ENCODE data around the gene RHBDL1.

GRCh38 chr16:681746-682427, 6.4 kb downstream of the RHBDL1 start:
- TF ChIP-seq CTCF (IDR thresholded peaks at IDR 0.05 in 2 of 3, conservative IDR thresholded peaks at IDR 0.05 in 1 of 3; ENCODE audit: insufficient read depth in 2 of 3, low read depth in 1 of 3, low read length in 3 of 3) (no peak), HNRNPL (IDR thresholded peaks at IDR 0.05; ENCODE audit: low read depth, low read length) (no peak), HMG20A (CRISPR knock-in tag; conservative IDR thresholded peaks at IDR 0.05) (no peak), EZH2 (IDR thresholded peaks at IDR 0.05; ENCODE audit: borderline replicate concordance, low read depth, low read length) (no peak), KDM5B (IDR thresholded peaks at IDR 0.05; ENCODE audit: insufficient replicate concordance, low read depth, low read length) (no peak), CHD2 (IDR thresholded peaks at IDR 0.05; ENCODE audit: low read depth, low read length) (no peak), HEY1 (CRISPR knock-in tag; IDR thresholded peaks at IDR 0.05; ENCODE audit: borderline replicate concordance) (no peak), MBD2 (IDR thresholded peaks at IDR 0.05; ENCODE audit: borderline replicate concordance, low read depth) (no peak), NFYB (IDR thresholded peaks at IDR 0.05; ENCODE audit: extremely low read depth, insufficient read length) (no peak), ZNF785 (CRISPR knock-in tag; IDR thresholded peaks at IDR 0.05) (no peak), POLR2AphosphoS5 (IDR thresholded peaks at IDR 0.05; ENCODE audit: control insufficient read depth, insufficient read depth, low read depth, low read length) (no peak), RCOR1 (IDR thresholded peaks at IDR 0.05; ENCODE audit: borderline replicate concordance in 1 of 2, low read depth in 2 of 2, low read length in 2 of 2) (0 out of 4 replicates have a peak, but pooled peaks of 1 of the 2 experiments have one; percentile 45), RNF2 (IDR thresholded peaks at IDR 0.05) (peak; percentile 65; the same call in 1 of the 2 replicates)

Data from K562 (cell line).